Spleen (tissue), 7 donors: Measurements from ENCODE around the gene ACER3.

ENCODE experiments used
- POLR2A ChIP-seq, 3 donors: fragments of 450-650 bp; IDR thresholded peaks; one replicate each; pipeline ENCODE4 v1.5.1; 2017; ENCODE audit warnings: antibody characterized with exemption in 3 of 3, mild to moderate bottlenecking in 1 of 3
- POLR2AphosphoS5 ChIP-seq, 3 donors: sonication (generic); formaldehyde crosslinking; IDR thresholded peaks; one replicate each; pipeline ENCODE4 v1.5.1; 2017; ENCODE audit warnings: antibody characterized with exemption in 3 of 3
- TF ChIP-seq, protein P1 (sequence below), 11 experiments: fragments of 200-600 bp in 7 of 11; fragments of 450-650 bp in 4 of 11; sonication (generic) in 4 of 11; IDR thresholded peaks in 8 of 11; conservative IDR thresholded peaks in 3 of 11; 1 replicate in 7 of 11; 2 replicates in 4 of 11; pipeline versions ENCODE4 v1.4.0 to v1.8.0; 2016 to 2021; ENCODE audit warnings: antibody characterized with exemption in 11 of 11, inconsistent platforms in 4 of 11, mild to moderate bottlenecking in 1 of 11
- donor health status: DM: no; HTN: no; CAD: no; lungs with moderate emphysema.
- donor health status: DM: no; HTN: no; CAD: no.
- donor health status: DM: no; HTN: no; CAD: no.

DNA sequence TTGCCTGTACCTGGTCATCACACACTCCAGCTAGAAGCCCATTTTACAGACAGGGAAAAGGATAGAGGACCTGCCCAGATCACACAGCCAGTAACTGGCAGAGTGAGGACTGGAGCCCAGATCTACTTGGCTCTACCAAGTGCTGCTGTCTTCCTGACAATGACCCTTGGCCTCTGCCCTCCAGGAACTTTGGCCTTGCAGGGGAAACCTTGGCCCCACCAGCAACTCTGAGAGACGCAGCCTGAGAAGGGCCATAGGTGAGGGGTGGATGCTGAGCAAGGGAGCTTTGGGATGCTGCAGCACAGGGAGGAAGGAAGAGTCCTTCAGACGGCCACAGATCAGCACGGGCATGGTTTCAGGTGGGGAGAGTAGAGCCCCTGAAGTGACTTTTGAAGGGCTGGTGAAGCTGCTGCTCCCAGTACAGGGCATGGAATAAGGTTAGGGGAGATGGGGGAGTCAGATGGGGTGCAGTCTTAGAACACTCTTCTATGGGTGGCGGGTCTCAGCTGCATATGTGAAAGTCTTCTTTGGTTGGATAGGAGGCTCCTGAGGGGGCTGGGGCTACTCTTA, 204.0 kb downstream of the ACER3 start:
- TF ChIP-seq, protein P1, sequence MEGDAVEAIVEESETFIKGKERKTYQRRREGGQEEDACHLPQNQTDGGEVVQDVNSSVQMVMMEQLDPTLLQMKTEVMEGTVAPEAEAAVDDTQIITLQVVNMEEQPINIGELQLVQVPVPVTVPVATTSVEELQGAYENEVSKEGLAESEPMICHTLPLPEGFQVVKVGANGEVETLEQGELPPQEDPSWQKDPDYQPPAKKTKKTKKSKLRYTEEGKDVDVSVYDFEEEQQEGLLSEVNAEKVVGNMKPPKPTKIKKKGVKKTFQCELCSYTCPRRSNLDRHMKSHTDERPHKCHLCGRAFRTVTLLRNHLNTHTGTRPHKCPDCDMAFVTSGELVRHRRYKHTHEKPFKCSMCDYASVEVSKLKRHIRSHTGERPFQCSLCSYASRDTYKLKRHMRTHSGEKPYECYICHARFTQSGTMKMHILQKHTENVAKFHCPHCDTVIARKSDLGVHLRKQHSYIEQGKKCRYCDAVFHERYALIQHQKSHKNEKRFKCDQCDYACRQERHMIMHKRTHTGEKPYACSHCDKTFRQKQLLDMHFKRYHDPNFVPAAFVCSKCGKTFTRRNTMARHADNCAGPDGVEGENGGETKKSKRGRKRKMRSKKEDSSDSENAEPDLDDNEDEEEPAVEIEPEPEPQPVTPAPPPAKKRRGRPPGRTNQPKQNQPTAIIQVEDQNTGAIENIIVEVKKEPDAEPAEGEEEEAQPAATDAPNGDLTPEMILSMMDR (IDR thresholded peaks at IDR 0.05 in 8 of 11, conservative IDR thresholded peaks at IDR 0.05 in 3 of 11) = no peak
- TF ChIP-seq POLR2A (IDR thresholded peaks at IDR 0.05) = no peak
- no peak for TF ChIP-seq POLR2AphosphoS5 (IDR thresholded peaks at IDR 0.05)
